Stimulated activated CD8-positive, alpha-beta memory T cell treated with anti-CD3 and anti-CD28 coated beads, Interleukin-7, amount 100 ng/mL, for 48 hours (primary cell): Measurements from ENCODE around the gene CELA1.

ENCODE experiments used
- DNase-seq, 2 donors: peaks; one replicate each; pipeline ENCODE4 v3.0.0-alpha.2; 2020; ENCODE audit warnings: low read depth in 1 of 2; ENCODE audit errors: extremely low read depth in 1 of 2

CELA1 gene

DNA sequence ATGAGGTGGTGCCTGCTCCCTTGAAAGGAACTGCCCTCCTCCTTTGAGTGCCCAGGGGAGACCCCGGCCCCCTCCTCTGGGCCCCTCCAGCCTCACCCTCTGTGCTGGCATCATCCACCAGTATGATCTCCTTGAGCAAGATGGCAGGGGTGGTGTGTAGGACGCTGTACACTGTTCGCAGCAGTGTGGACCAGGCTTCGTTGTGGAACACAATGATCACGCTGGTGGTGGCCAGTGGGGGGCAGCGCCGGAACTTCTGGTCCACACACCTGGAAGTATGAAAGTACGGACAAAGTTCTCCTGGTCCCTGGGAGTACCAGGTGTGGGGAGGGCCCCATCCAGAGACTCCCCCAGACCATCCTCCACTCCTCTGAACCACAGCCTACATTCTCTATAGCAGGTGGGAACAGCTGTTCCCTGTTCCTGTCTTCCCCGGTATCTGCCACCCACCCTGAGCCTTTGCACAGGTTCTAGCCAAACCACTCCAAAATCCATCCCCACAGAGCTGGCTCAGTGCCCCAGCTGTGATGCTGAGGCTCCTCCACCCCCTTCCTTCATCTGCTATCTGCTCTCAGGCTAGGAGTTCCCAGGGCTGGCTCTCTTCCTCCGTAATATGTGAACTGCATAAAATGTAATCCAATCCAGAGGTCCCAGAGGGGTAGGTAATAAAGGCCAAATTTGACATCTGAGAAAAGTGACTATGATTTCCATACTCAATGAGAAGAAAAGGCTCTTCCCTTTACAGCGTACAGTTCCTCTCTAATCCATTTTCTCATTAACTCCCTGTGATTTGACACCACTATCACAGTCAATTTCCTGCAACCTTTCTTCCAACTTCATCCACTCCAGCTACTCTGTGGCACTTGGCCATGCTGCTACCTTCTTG, 30.9 kb upstream of the CELA1 start:
- DNase-seq = no peak

DNA sequence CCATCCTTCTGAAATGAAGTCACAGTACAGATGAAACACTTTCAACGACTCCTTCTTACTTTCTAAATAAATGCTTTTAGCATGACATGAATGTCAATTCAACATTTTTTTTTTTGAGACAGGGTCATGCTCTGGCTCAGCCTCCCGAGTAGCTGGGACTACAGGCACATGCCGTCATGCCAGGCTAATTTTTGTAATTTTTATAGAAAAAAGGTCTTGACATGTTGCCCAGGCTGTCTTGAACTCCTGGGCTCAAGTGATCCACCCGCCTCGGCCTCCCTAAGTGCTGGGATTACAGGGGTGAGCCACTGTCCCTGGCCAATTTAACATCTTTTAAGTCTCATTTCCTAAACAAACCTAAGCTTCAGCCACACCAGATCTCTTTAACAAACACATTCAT, 28.4 kb upstream of the CELA1 start:
- DNase-seq = no peak

DNA sequence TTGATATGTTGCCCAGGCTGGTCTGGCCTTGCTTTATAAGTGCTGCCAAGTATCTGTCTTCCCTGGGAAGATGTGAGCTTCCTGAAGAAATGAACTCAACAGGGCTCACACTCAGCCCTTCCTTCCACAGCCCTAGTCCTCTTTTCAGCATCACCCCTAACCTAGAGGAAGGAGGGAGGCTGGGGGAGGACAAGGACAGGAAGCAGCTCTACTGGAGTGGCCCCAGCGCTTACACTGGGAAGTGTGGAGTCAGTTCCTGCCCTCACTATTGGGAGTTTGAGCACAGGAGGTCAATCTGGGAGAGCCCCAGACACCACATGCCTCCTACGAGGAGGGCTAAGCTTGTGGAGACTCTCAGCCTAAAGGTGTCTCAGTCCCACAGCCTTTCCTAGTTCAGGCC, 27.9 kb upstream of the CELA1 start:
- no peak for DNase-seq

DNA sequence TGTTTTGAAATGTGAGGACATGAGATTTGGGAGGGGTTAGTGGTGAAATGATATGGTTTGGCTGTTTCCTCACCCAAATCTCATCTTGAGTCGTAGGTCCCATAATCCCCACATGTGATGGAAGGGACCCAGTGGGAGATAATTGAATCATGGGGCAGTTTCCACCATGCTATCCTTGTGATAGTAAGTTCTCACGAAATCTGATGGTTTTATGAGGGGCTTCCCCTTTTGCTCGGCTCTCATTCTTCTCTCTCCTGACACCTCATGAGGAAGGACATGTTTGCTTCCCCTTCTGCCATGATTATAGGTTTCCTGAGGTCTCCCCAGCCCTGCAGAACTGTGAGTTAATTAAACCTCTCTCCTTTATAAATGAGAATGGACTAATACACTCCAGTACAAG, 26.7 kb upstream of the CELA1 start:
- no peak for DNase-seq

DNA sequence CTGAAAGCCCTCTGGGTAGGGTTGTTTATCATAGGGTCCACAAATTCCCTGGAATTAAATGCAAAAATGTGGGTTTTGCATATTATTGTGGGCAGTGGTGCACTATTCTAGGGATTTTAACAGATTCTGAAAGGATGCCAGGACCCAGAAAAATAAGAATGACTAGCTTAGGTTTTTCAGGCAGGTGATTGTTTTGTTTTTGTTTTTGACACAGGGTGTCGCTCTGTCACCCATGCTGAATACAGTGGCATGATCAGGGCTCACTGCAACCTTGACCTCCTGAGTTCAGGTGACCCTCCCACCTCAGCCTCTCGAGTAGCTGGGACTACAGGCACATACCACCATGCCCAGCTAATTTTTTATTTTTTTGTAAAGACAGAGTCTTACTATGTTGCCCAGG, 25.5 kb upstream of the CELA1 start:
- no peak for DNase-seq

DNA sequence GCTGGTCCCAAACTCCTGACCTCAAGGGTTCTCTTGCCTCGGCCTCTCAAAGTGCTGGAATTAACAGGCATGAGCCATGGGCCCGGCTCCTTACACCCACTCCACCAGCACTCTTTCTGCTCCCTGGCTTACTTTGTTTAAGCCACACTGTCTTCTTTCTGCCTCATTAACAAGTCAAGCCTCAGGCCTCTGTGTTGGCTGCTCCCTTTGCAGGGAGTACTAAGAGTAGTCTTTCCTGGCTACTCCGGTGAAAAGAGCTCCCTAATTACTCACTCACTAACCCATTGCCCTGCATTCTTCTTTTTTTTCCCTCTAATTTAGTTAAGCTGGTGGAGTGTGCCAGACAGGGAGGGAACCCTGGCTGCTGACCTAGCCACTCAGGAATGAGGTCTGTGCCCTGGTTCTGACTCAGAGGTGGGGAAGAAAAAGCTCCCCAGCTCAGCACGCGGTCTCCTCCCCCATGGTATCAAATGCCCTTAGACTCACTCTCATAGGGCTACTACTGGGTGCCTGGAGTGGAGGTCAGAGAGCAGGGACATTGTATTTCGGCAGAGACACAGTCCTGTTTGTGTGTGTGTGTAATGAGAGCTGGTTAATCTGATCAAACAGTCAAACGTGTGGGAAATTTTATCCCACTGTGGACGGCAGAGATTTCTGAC, 24.9 kb upstream of the CELA1 start:
- no peak for DNase-seq

DNA sequence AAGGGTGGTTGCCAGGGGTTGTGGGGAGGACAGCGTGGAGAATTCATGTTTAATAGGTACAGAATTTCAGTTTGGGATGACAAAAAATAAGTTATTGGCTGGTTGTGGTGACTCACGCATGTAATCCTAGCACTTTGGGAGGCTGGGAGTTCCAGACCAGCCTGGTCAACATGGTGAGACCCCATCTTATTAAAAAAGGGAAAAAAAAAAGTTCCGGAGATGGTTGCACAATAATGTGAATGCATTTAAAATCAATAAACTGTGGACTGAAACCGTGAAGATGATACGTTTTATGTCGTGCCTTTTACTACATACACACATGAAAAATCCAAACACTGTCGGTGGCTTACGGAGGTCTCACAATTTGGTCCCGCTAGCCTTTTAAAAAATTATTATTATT, 24.2 kb upstream of the CELA1 start:
- DNase-seq = no peak

DNA sequence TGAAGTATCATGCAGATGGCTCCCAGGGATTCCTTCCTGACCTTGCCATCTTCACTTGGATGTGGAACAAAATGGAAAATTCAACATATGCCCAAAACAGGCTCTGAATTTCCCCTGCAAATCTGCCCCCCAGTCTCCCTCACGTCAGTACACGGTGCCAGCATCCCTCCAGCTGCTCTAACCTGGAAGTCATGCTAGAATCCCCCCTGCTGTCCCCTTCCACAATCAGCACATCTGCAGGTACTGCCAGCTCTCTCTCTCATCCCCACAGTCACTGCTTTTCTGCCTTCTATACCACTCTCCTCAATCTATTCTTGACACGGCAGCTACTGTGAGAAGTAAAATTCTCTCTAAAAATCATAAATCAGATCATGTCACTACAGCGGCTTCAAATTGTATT, 23.1 kb upstream of the CELA1 start:
- DNase-seq = no peak

DNA sequence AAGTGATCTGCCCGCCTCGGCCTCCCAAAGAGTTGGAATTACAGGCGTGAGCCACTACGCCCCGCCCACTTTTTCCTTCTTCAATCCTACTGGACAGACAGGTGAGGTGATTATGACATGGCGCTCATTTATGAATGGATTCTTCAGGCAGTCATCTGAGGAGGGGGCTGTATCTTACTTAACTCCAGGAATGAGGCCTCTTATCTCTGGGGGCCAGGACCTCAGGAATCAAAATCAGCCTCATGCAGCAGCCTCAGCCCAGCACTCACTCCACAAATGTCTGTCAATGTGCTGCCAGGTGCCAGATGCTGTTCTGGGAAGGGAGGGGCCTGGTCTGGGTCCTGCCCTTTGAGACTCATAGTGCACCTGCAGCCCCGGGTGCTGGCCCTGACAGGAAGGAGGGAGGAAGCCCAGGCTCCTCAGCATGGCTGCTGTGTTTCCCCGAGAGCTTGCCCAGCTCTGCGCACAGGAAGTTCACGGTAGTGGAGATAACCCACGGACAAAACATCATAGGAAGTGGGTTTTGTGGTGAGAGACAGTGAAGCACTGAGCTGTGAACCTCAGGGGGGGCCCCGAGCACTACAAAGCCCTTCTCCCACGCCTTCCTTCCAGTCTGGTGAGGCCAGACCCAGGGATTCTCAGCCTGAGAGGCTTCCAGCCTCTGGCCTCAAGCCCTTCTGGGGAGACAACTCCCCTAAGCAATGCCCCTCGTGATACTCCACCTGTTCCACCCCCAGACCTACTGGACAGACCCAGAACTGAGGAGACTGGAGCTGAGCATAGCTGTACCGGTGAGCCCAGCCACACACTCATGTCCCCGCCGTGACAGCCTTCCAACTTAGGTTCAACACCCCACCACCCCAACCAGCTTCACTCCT, 22.4 kb upstream of the CELA1 start:
- peak; percentile 73 to 86 for DNase-seq

DNA sequence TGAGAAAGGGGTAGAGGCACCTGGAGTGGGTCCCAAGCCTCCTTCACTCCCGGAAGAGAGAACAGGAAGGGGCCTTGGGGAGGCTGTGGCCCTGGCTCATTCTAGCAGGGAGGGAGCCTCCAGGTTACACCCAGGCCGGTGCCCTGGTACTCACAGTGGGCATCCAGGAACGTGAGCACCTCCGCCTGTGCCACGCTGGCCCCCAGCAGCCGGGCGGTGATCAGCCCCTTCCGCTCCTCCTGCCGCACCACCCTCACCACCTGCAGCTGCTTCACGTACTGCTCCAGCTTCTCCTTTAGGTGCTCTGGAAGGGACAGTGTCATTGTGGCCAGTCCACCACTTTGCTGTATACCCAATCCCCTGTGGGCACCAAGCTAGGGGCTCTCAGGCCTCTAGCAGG, 18.8 kb upstream of the CELA1 start:
- DNase-seq = no peak

DNA sequence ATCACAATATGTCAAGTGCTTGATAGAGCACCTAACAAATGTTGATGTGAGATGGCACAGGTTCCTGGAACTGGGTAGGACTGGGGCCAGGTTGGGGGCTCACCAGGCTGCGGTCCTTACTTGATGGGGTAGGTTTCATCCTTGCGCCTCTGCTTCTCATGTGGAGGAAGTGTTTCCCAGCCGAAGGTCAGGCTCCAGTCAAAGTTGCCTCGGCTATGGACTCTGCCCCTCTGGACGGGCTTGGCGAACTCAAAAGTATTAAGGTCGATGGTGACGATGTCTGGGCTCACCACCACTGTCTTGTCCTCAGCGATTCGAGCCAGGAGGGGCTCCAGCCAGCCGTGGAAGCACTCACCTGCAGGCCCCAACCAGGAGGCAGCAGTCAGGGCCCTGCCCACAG, 17.5 kb upstream of the CELA1 start:
- DNase-seq = no peak

DNA sequence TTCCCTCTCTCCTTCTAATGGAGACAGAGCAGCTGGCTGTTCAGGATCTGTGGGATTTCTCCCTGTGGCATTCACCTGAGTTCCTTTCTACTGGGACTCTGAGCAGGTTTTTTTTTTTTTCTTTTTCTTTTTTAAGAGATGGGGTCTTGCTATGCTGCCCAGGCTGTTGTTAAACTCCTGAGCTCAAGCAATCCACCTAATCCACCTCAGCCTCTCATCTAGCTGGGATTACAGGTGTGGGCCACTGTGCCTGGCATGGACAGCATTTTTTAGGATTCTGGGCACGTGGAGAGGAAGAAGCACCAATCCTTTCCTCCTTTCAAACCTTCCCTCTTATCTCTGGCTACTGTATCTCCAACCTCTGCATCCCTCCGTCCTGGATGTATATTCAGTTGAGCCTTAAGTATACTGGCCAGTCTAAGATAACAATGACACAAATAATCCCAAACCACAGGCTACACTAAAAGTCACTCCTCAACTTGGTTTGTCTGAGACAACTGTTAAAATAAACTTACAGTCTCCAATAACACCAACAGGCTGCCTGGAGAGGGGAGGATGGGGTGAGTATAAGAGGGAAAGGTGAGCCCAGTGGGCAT, 16.4 kb upstream of the CELA1 start:
- DNase-seq = no peak

DNA sequence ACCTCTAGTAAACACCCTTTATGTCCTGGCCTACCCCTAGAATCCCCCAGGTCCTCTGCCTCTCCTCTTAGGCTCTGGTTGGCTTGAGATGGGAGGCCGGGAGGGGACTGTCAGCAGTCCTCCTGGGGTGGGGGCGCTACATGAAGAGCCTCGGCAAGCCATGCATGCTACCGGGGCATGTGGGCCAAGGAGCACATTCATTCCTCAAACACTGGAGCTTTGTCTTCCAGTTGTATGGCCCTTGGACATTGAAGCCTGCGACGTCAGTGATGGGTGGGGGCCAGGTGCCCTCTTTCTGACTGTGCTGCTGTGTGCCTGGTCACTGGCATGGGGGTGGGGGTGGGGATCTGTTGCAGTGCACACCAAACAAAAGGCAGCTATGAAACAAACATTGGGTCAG, 15.8 kb upstream of the CELA1 start:
- no peak for DNase-seq

DNA sequence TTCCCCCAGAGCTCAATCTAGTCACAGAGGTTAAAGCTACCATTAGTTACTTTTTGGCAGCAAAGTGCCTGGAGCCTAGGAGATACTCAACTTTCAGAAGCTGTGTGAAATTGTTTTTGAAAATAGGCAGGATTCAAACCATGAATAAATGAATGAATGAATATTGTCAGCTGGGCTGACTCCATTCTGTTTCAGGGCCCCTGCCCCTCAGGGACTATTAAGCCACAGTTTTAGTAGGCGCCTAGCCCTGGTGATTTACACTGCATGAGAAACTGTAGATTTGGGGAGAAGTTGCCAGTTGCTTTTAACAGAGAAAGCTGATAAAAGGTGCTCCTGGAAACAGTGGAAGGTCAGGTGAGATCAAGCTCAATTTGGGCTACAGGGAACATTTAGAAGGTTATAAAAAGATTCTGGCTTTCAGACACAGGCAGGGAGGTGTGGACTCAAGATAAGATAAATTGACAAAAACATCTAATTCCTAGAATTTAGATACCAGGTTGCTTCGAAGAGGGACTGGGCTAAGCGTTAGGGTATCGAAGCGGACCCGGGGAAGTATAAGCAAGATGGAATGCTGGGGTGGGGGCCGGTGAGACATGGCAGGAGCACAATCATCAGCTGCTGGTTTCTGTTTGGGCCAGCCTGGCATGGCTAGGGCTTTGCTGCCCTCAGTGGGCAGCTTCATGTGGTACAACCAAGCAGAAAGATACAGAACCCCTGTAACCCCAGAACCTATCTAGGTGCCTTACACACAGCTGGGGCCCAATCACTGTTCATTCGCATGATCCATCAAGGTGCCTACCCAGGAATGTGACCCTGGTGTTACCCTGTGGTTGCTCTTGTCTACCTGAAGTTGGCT, 14.9 kb upstream of the CELA1 start:
- DNase-seq = no peak

DNA sequence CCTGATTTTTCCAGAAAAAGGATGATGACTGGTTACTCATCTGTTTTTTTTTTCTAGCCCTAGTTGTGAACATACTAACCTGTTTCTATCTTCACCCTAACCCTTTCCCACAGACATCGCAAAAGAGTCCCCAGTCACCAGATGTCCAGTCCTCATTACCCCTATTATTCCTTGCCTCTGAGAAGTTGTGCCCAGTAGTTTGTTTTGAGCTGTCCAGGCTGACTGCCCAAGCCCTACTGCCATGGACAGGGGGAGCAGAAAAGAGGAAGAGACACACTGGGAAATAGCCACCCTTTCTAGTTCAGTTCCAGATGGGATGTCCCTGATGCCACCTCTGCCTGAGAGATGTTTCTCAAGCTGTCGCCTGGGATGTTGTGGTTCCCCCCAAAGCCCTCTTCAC, 13.8 kb upstream of the CELA1 start:
- no peak for DNase-seq

DNA sequence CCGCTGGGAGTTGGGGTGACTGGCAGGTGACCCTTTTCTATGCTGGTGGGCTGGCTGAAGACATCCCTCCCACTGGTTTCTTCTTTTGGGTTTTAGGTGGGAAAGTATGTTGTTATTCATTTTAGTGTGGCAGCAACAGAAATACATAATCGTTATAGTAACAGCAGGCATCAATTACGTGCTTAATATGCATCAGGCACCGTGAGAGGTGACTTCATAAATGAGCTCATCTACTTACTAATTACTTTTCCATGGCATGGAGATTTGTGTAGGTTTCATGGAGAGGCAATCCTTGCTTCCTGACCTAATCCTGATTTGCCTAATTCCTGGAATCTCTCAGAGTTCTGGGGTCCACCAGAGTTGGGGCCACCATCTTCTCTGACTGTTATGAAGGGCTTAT, 13.4 kb upstream of the CELA1 start:
- DNase-seq = no peak

DNA sequence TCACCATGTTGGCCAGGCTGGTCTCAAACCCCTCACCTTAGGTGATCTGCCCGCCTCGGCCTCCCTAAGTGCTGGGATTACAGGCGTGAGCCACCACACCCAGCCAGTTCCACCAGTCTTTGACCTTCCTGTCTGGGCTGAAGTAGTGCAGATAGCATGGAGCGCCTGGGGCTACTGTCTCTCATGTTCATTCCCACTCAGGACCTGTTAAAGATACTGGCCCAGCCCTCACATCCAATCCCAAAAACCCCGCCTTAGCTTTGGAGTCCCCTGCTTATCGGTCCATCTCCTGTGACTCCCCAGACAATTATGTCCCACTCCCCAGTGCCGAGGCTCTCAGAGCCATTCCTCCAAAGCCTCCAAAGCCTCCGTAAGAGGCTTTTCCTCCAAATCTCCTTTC, 12.0 kb upstream of the CELA1 start:
- DNase-seq = no peak

DNA sequence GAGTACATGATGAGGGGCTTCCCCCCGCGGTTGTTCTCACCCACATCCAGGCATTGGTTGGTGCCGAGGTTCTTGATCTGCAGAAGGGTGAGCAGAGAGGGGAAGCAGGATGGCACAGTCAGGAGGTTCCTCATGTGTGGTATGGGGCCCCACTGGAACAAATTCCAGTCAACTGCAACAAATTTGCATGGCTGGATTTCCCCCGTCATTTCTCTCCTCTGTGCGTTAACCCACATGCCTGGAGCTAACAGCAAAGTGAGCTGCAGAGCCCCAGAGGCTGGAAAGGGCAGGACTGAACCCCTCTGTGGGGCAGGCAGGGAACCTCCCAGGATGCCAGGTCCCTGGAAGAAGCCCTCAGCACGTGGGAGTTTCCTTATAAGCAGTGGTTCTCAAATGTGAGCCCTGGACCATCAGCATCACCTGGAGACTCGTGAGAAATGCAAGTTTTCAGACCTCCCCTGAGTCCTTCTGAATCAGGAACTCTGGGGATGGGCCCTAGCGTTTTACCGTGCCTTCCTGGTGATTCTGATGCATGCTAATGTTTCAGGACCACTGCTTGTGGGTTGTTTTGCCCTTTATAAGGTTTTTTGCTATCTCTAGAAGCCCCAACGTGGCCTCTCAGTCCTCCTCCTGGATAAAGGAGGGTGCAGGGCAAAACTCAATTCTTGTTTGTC, 11.0 kb upstream of the CELA1 start:
- DNase-seq = no peak

DNA sequence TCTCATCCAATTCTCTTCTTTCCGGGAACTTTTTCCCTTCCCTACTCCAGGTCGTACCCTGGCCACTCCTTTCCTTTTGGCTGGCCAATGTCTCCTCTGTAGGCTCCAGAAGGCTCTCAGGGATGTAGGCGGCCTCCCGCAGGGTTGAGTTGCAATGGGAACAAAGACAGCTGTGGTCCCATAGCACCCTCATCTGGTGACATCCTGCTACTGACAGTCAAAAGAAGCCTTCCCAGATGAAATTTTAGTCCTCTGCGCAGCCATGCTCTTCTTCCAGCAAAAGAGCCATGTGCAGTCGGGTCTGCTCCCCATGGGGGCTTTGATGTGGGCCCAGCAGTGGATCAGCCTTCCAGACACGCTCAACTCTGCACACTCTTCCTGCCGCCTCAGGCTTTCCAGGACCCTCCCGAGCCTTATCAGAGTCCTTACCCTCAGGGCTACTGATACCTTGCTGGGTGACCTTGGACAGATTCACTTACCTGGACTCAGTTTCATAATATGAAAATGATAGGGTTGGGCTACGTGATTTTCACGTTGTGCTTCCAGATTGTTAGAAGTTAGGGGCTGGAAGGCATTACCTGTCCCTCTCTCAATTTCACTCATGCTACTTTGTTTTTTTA, 5.5 kb upstream of the CELA1 start:
- DNase-seq = no peak
